Ureter (tissue), 1 donor: ENCODE data around the gene HSD17B1. TPM values are rescaled to one million over a fixed set of nuclear protein-coding genes. Genes with fewer than 3 reads are reported as not detected.
"Not testable (repeated sequence)": the region's sequence is repeated elsewhere in the genome, so short reads cannot be mapped to it uniquely, and the experiment has no call there.

Experiments
- DNase-seq: peaks from one replicate; pipeline ENCODE4 v3.0.0-alpha.2; 2020; ENCODE audit warnings: low spot score
- total RNA-seq: library from RNA; stranded (reverse); gene quantifications from one replicate; pipeline ENCODE4 v1.2.4, GENCODE V29; 2023
- donor health status: DM: yes; HTN: yes; CAD: no.

HSD17B1 gene
- total RNA-seq, 1 donor from 2014 or later: 3.6 TPM

- no peak for DNase-seq
Observed at GRCh38 chr17:42525221-42525620, 27.5 kb upstream of the HSD17B1 start.

- DNase-seq: no peak
Observed at GRCh38 chr17:42526031-42526444, 26.7 kb upstream of the HSD17B1 start.

GRCh38 chr17:42527932-42528331 is 24.8 kb upstream of the HSD17B1 start:
- DNase-seq: no peak

DNA sequence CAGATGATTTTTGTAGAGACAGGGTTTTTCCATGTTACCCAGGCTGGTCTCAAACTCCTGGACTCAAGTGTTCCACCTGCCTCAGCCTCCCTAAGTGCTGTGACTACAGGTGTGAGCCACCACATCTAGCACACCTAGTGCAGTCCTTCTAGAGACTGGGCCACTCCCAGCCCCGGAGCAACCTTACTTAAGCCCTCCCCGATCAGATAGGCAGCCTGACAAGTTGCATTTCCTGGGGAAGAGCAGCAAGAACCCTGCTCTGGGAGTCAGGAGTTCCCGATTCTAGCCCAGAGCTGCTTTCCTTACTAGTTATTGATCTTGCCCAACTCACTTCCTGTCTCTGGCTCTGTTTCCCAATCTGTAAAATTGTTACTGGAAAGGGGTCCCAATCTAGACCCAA is 23.7 kb upstream of the HSD17B1 start:
- no peak for DNase-seq

- no peak for DNase-seq
Observed at GRCh38 chr17:42530952-42531454, 21.7 kb upstream of the HSD17B1 start.

GRCh38 chr17:42531455-42532354 is 21.0 kb upstream of the HSD17B1 start:
- DNase-seq: no peak

GRCh38 chr17:42535155-42536047 is 17.3 kb upstream of the HSD17B1 start:
- no peak for DNase-seq

DNA sequence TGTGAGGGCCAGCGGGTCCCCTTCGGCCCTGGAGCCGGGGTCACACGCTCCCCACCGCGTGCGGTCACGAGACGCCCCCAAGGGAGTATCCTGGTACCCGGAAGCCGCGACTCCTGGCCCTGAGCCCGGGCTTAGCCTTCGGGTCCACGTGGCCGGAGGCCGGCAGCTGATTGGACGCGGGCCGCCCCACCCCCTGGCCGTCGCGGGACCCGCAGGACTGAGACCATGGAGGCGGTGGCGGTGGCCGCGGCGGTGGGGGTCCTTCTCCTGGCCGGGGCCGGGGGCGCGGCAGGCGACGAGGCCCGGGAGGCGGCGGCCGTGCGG is 16.7 kb upstream of the HSD17B1 start, which contains the start of gene NAGLU:
Gene NAGLU (plus strand): TSS at position 194 of the 324 bp plus-strand sequence. CDS start 32 bp downstream, at position 226.
- DNase-seq: peak; percentile 97

GRCh38 chr17:42536372-42537155 is 16.2 kb upstream of the HSD17B1 start:
- peak; percentile 88 for DNase-seq

DNA sequence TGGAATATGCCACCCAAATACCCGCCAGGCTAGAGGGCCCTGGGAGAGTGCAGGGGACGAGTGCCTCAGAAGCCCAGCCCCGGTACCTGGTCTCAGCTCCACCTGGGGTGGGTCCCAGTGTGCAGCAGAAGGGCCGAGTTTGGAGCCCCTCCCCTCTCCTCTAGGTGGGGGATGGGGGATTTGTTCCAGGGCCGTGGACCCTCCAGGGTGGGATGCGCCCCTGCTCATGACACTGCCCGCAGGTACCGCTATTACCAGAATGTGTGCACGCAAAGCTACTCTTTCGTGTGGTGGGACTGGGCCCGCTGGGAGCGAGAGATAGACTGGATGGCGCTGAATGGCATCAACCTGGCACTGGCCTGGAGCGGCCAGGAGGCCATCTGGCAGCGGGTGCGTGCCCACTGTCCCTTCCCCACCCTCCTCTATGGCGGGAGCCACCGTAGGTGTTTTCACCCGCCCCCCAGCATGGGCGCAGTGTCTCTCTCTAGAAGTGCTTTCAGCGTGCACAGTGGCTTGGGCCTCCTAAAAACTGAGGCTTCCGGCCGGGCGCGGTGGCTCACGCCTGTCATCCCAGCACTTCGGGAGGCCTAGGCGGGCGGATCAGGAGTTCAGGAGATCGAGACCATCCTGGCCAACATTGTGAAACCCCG is 15.4 kb upstream of the HSD17B1 start:
- DNase-seq: no peak

- no peak for DNase-seq
Observed at GRCh38 chr17:42537826-42538451, 14.8 kb upstream of the HSD17B1 start.

- no peak for DNase-seq
Observed at GRCh38 chr17:42538482-42538881, 14.2 kb upstream of the HSD17B1 start.

- not testable (repeated sequence) for DNase-seq
Observed at GRCh38 chr17:42540558-42540957, 12.2 kb upstream of the HSD17B1 start.

DNA sequence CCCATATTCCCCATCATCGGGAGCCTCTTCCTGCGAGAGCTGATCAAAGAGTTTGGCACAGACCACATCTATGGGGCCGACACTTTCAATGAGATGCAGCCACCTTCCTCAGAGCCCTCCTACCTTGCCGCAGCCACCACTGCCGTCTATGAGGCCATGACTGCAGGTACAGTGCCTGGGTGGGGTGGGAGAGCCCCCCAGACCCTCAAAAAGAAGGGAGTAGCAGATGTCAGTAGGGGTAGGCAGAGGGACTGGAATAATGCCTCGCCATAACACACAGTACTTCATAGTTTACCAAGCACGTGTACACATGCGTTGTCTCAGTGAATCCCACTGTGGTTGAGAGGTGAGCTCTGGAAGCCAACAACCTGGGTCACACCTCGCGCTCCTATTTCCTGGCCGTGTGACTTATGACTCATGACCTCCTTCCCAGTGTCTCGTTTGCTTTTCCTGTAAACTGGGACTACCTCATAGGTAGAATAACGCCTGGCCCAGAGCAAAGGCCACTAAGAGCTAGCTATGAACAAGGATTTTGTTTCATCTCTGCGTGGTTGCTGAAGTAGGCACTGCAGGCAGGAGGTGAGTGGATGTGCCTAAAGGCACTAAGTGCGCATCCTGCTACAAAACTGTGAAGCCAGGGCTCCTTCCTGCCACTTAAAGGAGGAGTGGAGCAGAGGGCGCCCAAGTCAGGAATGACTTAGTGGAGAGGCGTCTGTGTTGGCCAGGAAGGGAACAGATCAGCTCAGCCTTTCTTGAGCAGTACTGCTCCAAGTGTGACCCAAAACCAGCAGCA is 11.5 kb upstream of the HSD17B1 start:
- DNase-seq: no peak

GRCh38 chr17:42543190-42544079 is 9.3 kb upstream of the HSD17B1 start:
- DNase-seq: no peak

DNA sequence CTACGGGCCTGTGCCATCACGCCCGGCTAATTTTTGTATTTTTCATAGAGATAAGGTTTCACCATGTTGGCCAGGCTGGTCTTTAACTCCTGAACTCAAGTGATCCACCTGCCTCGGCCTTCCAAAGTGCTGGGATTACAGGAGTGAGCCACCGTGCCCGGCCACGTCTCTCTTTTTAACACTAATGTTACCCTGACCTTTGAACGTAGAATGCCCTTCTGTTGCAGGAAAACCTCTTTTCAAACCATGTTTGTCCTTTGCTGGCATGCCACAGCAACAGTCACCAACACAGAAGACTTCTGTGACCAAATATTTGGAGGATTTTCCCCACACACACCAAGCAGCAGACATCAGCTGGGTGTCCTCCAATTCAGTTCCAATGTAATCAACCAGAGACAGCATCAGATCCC is 7.8 kb upstream of the HSD17B1 start:
- no peak for DNase-seq

DNA sequence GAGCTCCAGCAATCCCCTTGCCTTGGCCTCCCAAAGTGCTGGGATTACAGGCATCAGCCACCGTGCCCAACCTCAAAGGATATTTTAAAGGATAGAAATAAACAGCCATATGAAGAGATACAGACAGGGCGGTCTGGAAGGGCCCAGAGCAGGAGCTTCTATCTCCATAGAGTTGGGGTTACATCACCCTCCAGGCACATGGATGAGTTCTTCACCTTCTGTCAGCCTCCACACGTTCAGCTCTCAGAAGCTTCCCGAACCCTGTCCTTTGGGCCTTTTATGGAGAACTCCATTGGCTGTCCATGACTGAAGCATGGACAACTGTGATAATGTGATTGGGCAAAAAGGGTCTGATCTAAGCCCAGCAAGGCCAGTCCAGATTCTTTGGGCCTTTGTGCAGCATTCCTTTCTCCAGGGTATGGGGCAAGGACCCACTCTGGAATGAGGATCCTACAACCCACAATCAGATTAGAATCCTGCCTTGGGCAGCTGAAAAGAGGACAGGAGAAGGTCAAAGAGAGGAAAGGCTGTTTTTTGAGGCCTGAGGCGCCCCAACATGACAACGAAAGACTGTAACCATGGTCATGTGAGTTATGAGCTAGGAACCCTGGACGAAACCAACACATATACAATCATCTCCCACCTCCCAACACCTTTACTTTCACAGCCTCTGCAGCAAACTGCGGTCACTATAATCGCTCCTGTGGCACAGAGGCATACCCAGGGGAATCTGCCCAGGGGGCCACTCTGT is 6.8 kb upstream of the HSD17B1 start:
- DNase-seq: not testable (repeated sequence)

GRCh38 chr17:42547001-42547461 is 5.7 kb upstream of the HSD17B1 start:
- no peak for DNase-seq
